SK-N-SH (cell line): ENCODE measurements around the gene SP2. TPM values are rescaled to one million over a fixed set of nuclear protein-coding genes. Genes with fewer than 3 reads are reported as not detected.

Source experiments
- CTCF ChIA-PET: fragments of 300-600, 350-600 bp; formaldehyde crosslinking; extraction: SDS; loops from one replicate; lab custom pipeline; 2021; lab: Yijun Ruan, JAX
- POLR2A ChIA-PET: fragments of 350-600 bp; sonication (Branson Sonifier 250); formaldehyde crosslinking; extraction: SDS; loops from one replicate; lab custom pipeline; 2020; ENCODE audit warnings: antibody characterized with exemption, inconsistent platforms; lab: Yijun Ruan, JAX
- DNase-seq: peaks from one replicate; pipeline ENCODE4 v3.0.0; 2012
- H2AFZ ChIP-seq: fragments of 200-600 bp; sonication (generic); 2 replicates; pipeline ENCODE4 v1.8.1; 2016; ENCODE audit warnings: antibody characterized with exemption, mild to moderate bottlenecking, low read depth
- H3F3A ChIP-seq: fragments of 200-600 bp; sonication (generic); replicated peaks from 2 replicates; pipeline ENCODE3; 2016; ENCODE audit warnings: antibody characterized with exemption, mild to moderate bottlenecking; ENCODE audit not compliant: insufficient read depth
- H3K27ac ChIP-seq, 2 experiments: fragments of 200-500 bp in 1 of 2; fragments of 200-600 bp in 1 of 2; sonication (Bioruptor generic) in 1 of 2; sonication (generic), shearing (Covaris generic) in 1 of 2; 2 replicates each; pipeline versions ENCODE4 v1.5.1 to v1.6.1; 2014 to 2016; ENCODE audit warnings: low read depth in 2 of 2, inconsistent platforms in 1 of 2, low read length in 1 of 2, mild to moderate bottlenecking in 1 of 2, mixed read lengths in 1 of 2
- H3K27me3 ChIP-seq: fragments of 200-600 bp; sonication (generic), shearing (Covaris generic); 2 replicates; pipeline ENCODE4 v1.6.1; 2016; ENCODE audit warnings: mixed run types; ENCODE audit not compliant: insufficient read depth
- H3K36me3 ChIP-seq, 2 experiments: fragments of 200-500 bp in 1 of 2; fragments of 200-600 bp in 1 of 2; sonication (Bioruptor generic) in 1 of 2; sonication (generic) in 1 of 2; replicated peaks in 1 of 2; 2 replicates each; pipeline versions ENCODE3 to v1.5.1; 2014 to 2016; ENCODE audit warnings: low read length in 1 of 2, mild to moderate bottlenecking in 1 of 2; ENCODE audit not compliant: insufficient read depth in 2 of 2, control insufficient read depth in 1 of 2
- H3K4me1 ChIP-seq, 2 experiments: fragments of 200-500 bp in 1 of 2; fragments of 200-600 bp in 1 of 2; sonication (Bioruptor generic) in 1 of 2; sonication (generic), shearing (Covaris generic) in 1 of 2; 2 replicates each; pipeline versions ENCODE4 v1.5.1 to v1.6.1; 2014 to 2016; ENCODE audit warnings: low read depth in 1 of 2, low read length in 1 of 2, mixed run types in 1 of 2; ENCODE audit not compliant: insufficient read depth in 2 of 2, control insufficient read depth in 1 of 2
- H3K4me2 ChIP-seq: fragments of 200-600 bp; sonication (generic), shearing (Covaris generic); 2 replicates; pipeline ENCODE4 v1.6.1; 2017; ENCODE audit warnings: mixed run types
- H3K4me3 ChIP-seq, 2 experiments: fragments of 200-500 bp in 1 of 2; fragments of 200-600 bp in 1 of 2; sonication (Bioruptor generic) in 1 of 2; sonication (generic), shearing (Covaris generic) in 1 of 2; 2 replicates each; pipeline versions ENCODE4 v1.5.1 to v1.8.1; 2014 to 2016; ENCODE audit warnings: low read depth in 2 of 2, inconsistent platforms in 1 of 2, low read length in 1 of 2, mild to moderate bottlenecking in 1 of 2, mixed read lengths in 1 of 2, moderate library complexity in 1 of 2
- H3K79me2 ChIP-seq: fragments of 200-600 bp; sonication (generic); 2 replicates; pipeline ENCODE4 v1.8.1; 2017; ENCODE audit warnings: mild to moderate bottlenecking; ENCODE audit not compliant: insufficient read depth
- H3K9ac ChIP-seq: fragments of 200-600 bp; sonication (generic); 2 replicates; pipeline ENCODE4 v1.6.1; 2017; ENCODE audit warnings: mixed run types
- H3K9me2 ChIP-seq: fragments of 200-600 bp; sonication (generic); 2 replicates; pipeline ENCODE4 v1.6.1; 2017; ENCODE audit warnings: mixed run types
- H3K9me3 ChIP-seq: fragments of 200-600 bp; sonication (generic); 2 replicates; pipeline ENCODE4 v1.6.1; 2017; ENCODE audit warnings: mixed run types, mild to moderate bottlenecking, moderate library complexity
- H4K20me1 ChIP-seq: fragments of 200-600 bp; sonication (generic); 2 replicates; pipeline ENCODE4 v1.6.1; 2017; ENCODE audit warnings: mild to moderate bottlenecking, mixed run types; ENCODE audit not compliant: insufficient read depth
- CHD2 ChIP-seq: fragments of 150-350 bp; IDR thresholded peaks from 2 replicates; pipeline ENCODE4 v1.6.1; 2018; ENCODE audit warnings: low read length; ENCODE audit not compliant: partially characterized antibody
- EZH2phosphoT487 ChIP-seq: fragments of 200-600 bp; sonication (generic); IDR thresholded peaks from 2 replicates; pipeline ENCODE4 v1.6.1; 2017; ENCODE audit warnings: low read depth, mixed run types, mild to moderate bottlenecking, antibody characterized with exemption, moderate library complexity, borderline replicate concordance
- FOSL2 ChIP-seq: IDR thresholded peaks from 2 replicates; pipeline ENCODE4 v1.4.0; 2012; ENCODE audit warnings: low read depth, mild to moderate bottlenecking, moderate library complexity, borderline replicate concordance
- GATA2 ChIP-seq: sonication (generic); formaldehyde crosslinking; IDR thresholded peaks from 2 replicates; pipeline ENCODE4 v1.5.0; 2020; ENCODE audit warnings: mild to moderate bottlenecking, missing genetic modification reagents
- JUND ChIP-seq: IDR thresholded peaks from 2 replicates; pipeline ENCODE4 v1.4.0; 2012
- NFIC ChIP-seq: IDR thresholded peaks from 2 replicates; pipeline ENCODE4 v1.4.0; 2012; ENCODE audit warnings: borderline replicate concordance
- NRF1 ChIP-seq: IDR thresholded peaks from 2 replicates; pipeline ENCODE4 v1.6.1; 2012; ENCODE audit warnings: low read depth, mild to moderate bottlenecking, low read length
- POLR2AphosphoS5 ChIP-seq: IDR thresholded peaks from 2 replicates; pipeline ENCODE4 v1.6.1; 2012; ENCODE audit warnings: low read depth, low read length
- RAD21 ChIP-seq: IDR thresholded peaks from 2 replicates; pipeline ENCODE4 v1.6.1; 2012; ENCODE audit warnings: mild to moderate bottlenecking, low read length
- RCOR1 ChIP-seq: fragments of 150-350 bp; IDR thresholded peaks from 2 replicates; pipeline ENCODE4 v1.6.1; 2017; ENCODE audit warnings: antibody characterized with exemption, low read length
- RFX5 ChIP-seq: IDR thresholded peaks from 2 replicates; pipeline ENCODE4 v1.6.1; 2012; ENCODE audit warnings: mild to moderate bottlenecking, improper control_type of control experiment, low read length
- RXRA ChIP-seq: IDR thresholded peaks from 2 replicates; pipeline ENCODE4 v1.4.0; 2012; ENCODE audit warnings: low read depth, mild to moderate bottlenecking, borderline replicate concordance
- TAF1 ChIP-seq: IDR thresholded peaks from 2 replicates; pipeline ENCODE4 v1.6.1; 2012; ENCODE audit warnings: low read depth, mild to moderate bottlenecking, low read length, moderate library complexity, borderline replicate concordance
- WGBS: methylation state at CpG from one replicate; pipeline ENCODE4 v1.1.6; 2017; ENCODE audit warnings: low lambda C conversion rate; 5-methylcytosine and 5-hydroxymethylcytosine counted together
- polyA plus RNA-seq, 3 experiments: library from polyadenylated mRNA; depleted of rRNA; stranded (reverse); fragments of >200 nt; gene quantifications; 2 replicates each; pipeline ENCODE4 v1.2.3, GENCODE V29; 2012
- TF ChIP-seq, protein P1 (sequence below): fragments of 150-350 bp; IDR thresholded peaks from 2 replicates; pipeline ENCODE4 v1.6.1; 2016; ENCODE audit warnings: mild to moderate bottlenecking, low read depth, low read length
- TF ChIP-seq, protein P2 (sequence below): IDR thresholded peaks from 2 replicates; pipeline ENCODE4 v1.6.1; 2012; ENCODE audit warnings: mild to moderate bottlenecking, low read depth, low read length, moderate library complexity
- TF ChIP-seq, protein P3 (sequence below): IDR thresholded peaks from 2 replicates; pipeline ENCODE4 v1.4.0; 2012; ENCODE audit warnings: low read depth
- TF ChIP-seq, protein P4 (sequence below): fragments of 150-350 bp; IDR thresholded peaks from 2 replicates; pipeline ENCODE4 v1.6.1; 2017; ENCODE audit warnings: antibody characterized with exemption, low read length, low read depth, borderline replicate concordance
- TF ChIP-seq, protein P5 (sequence below): IDR thresholded peaks from 2 replicates; pipeline ENCODE4 v1.4.0; 2012; ENCODE audit warnings: low read depth, borderline replicate concordance
- TF ChIP-seq, protein P6 (sequence below): IDR thresholded peaks from 2 replicates; pipeline ENCODE4 v1.4.0; 2012; ENCODE audit warnings: low read depth, borderline replicate concordance

SP2 gene
- polyA plus RNA-seq, 1 of the 3 experiments (the other 2 are of a cell fraction) = 16.7 TPM

DNA sequence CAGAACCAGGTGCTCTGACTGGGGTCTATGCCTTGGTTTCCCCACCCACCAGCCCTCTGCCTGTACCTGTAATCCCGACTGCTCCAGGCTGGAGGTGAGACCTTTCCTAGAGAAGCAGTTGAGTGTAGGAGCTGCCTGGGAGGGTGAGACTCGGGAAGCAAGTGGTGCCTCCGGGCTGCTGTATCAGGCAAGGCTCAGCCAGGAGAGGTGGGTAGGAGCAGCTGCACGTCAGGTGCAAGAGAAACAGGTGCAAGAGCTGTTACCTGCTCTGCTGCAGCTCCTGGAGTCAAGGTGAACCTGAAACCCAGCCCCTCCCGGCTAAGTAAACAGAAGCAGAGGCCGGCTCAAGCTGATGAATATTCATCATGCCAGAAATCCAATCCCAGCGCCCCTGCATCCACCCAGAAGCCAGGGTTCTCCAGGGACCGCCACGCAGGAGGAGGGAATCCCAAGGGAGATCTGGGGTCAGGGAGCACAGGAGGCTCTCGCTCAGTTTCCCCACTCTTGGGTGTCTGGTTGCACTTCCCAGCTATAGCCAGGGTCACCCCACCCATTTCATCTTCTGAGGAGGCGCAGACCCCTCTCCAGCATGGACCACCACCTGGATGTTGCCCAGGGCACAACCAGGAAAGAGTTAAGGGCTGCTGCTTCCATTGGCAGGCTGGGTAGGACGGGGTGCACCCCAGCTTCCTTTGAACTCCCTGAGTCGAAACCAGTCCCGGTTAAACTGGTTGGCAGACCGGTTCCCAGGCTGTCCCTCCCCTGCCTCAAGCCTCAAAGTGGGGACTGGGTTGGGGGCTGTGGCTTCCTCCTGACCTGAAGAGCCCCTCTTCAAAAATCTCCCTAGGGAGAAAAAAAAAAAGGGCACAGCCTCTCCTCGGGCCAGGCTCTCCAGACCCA, 61.8 kb downstream of the SP2 start, which contains the start of gene PRR15L (continued):
- no peak for TF ChIP-seq TAF1
- TF ChIP-seq, protein P1, sequence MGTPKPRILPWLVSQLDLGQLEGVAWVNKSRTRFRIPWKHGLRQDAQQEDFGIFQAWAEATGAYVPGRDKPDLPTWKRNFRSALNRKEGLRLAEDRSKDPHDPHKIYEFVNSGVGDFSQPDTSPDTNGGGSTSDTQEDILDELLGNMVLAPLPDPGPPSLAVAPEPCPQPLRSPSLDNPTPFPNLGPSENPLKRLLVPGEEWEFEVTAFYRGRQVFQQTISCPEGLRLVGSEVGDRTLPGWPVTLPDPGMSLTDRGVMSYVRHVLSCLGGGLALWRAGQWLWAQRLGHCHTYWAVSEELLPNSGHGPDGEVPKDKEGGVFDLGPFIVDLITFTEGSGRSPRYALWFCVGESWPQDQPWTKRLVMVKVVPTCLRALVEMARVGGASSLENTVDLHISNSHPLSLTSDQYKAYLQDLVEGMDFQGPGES = no peak
- TF ChIP-seq, protein P2, sequence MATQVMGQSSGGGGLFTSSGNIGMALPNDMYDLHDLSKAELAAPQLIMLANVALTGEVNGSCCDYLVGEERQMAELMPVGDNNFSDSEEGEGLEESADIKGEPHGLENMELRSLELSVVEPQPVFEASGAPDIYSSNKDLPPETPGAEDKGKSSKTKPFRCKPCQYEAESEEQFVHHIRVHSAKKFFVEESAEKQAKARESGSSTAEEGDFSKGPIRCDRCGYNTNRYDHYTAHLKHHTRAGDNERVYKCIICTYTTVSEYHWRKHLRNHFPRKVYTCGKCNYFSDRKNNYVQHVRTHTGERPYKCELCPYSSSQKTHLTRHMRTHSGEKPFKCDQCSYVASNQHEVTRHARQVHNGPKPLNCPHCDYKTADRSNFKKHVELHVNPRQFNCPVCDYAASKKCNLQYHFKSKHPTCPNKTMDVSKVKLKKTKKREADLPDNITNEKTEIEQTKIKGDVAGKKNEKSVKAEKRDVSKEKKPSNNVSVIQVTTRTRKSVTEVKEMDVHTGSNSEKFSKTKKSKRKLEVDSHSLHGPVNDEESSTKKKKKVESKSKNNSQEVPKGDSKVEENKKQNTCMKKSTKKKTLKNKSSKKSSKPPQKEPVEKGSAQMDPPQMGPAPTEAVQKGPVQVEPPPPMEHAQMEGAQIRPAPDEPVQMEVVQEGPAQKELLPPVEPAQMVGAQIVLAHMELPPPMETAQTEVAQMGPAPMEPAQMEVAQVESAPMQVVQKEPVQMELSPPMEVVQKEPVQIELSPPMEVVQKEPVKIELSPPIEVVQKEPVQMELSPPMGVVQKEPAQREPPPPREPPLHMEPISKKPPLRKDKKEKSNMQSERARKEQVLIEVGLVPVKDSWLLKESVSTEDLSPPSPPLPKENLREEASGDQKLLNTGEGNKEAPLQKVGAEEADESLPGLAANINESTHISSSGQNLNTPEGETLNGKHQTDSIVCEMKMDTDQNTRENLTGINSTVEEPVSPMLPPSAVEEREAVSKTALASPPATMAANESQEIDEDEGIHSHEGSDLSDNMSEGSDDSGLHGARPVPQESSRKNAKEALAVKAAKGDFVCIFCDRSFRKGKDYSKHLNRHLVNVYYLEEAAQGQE = no peak
- no peak for TF ChIP-seq NRF1

DNA sequence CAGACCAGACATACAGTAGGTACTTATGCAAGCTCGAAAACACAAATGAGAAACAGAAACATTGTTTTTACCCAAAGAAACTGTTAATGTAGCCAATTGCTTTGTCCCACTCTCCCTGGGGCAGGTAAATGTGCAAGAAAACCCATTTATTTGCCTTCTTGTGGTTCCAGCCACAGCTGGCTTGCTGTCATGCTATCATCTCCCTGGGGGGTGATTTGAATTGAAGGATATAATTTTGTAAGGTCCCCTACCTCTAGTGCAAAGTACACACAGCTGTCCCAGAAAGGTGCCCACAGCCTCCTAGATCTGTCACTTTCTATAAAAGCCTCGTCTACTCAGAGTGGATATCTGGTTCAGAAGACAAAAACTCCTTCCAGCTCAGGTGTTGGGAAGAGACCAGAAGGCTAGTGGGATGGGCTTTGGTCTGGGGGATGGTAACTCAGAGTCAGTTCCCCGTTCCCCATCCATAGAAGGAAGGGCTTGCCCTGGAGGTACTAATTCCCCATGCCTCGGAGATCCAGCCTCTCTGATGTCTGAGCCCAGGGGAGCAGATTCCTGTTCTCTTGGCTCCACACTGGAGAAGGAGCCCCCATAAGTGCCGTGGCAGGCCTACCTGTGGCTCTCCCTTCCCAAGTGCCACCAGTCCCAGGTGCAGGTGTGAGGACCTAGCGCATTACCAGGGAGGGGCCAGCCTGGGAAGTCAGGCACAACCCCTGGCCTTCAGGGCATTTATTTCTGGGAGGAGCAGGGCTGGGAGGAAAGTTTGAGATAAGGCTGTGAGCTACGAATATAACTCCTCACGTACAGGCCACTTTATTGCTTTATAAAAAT, 64.0 kb downstream of the SP2 start:
- Histone ChIP-seq H4K20me1 (no peaks in the 10 kb centered on the region), H3K27me3 (no peaks in the 10 kb centered on the region), H3K4me2 (no peak overlapping the region), H3F3A (no peaks in the 10 kb centered on the region), H3K79me2 (no peaks in the 10 kb centered on the region), H3K9me3 (no peaks in the 10 kb centered on the region), H3K4me1 (peaks cover 0 to 10% of the 10 kb centered on the region in 2 experiments; a peak in 3 of 4 replicates), H3K27ac (no peak overlapping the region), H3K9ac (no peak overlapping the region), H3K9me2 (no peaks in the 10 kb centered on the region), H2AFZ (no peak overlapping the region), H3K4me3 (no peak overlapping the region), H3K36me3 (no peaks in the 10 kb centered on the region)
- no peak for DNase-seq
- 69% methylated on average over 8 of the region's 8 CpGs for WGBS
- ChIA-PET POLR2A (interaction anchor here (1.4 kb wide), 1 partner anchor 10 kb away, joined by 3 read pairs; no protein-coding TSS in a partner anchor), CTCF (interaction anchor here (1.2 to 41.6 kb wide), 5 partner anchors 10 to 117 kb away, joined by 3 to 1216 read pairs (median 34); partner anchors contain the start of genes CDK5RAP3, PNPO and PRR15L)
- no peak for TF ChIP-seq RFX5
- TF ChIP-seq, protein P3, sequence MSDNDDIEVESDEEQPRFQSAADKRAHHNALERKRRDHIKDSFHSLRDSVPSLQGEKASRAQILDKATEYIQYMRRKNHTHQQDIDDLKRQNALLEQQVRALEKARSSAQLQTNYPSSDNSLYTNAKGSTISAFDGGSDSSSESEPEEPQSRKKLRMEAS = no peak
- TF ChIP-seq, protein P4, sequence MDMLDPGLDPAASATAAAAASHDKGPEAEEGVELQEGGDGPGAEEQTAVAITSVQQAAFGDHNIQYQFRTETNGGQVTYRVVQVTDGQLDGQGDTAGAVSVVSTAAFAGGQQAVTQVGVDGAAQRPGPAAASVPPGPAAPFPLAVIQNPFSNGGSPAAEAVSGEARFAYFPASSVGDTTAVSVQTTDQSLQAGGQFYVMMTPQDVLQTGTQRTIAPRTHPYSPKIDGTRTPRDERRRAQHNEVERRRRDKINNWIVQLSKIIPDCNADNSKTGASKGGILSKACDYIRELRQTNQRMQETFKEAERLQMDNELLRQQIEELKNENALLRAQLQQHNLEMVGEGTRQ = no peak
- no peak for TF ChIP-seq GATA2 (CRISPR knock-in tag)
- TF ChIP-seq RCOR1 = no peak
- no peak for TF ChIP-seq EZH2phosphoT487
- no peak for TF ChIP-seq POLR2AphosphoS5
- TF ChIP-seq, protein P5, sequence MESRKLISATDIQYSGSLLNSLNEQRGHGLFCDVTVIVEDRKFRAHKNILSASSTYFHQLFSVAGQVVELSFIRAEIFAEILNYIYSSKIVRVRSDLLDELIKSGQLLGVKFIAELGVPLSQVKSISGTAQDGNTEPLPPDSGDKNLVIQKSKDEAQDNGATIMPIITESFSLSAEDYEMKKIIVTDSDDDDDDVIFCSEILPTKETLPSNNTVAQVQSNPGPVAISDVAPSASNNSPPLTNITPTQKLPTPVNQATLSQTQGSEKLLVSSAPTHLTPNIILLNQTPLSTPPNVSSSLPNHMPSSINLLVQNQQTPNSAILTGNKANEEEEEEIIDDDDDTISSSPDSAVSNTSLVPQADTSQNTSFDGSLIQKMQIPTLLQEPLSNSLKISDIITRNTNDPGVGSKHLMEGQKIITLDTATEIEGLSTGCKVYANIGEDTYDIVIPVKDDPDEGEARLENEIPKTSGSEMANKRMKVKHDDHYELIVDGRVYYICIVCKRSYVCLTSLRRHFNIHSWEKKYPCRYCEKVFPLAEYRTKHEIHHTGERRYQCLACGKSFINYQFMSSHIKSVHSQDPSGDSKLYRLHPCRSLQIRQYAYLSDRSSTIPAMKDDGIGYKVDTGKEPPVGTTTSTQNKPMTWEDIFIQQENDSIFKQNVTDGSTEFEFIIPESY = no peak
- no peak for TF ChIP-seq TAF1
- TF ChIP-seq CHD2 = no peak
- TF ChIP-seq NFIC = no peak
- TF ChIP-seq, protein P6, sequence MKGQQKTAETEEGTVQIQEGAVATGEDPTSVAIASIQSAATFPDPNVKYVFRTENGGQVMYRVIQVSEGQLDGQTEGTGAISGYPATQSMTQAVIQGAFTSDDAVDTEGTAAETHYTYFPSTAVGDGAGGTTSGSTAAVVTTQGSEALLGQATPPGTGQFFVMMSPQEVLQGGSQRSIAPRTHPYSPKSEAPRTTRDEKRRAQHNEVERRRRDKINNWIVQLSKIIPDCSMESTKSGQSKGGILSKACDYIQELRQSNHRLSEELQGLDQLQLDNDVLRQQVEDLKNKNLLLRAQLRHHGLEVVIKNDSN = no peak
- TF ChIP-seq JUND = no peak
- TF ChIP-seq FOSL2 = no peak
- TF ChIP-seq RXRA = no peak
- TF ChIP-seq RAD21 = no peak
